HL-60 (cell line): ENCODE measurements around the gene DYNC1I1.

Source experiments
- DNase-seq, 2 experiments: peaks; one replicate each; pipeline ENCODE4 v3.0.0-alpha.2; 2010 to 2020; ENCODE audit warnings: low read depth in 1 of 2, low spot score in 1 of 2
- H3K27ac ChIP-seq: fragments of 250-450 bp; sonication (Bioruptor Pico); replicated peaks from 2 replicates; pipeline ENCODE4 v1.5.1; 2020; ENCODE audit warnings: mild to moderate bottlenecking, moderate library complexity
- H3K27me3 ChIP-seq: fragments of 250-450 bp; sonication (Bioruptor Pico); 2 replicates; pipeline ENCODE4 v1.5.1; 2021; ENCODE audit warnings: mild to moderate bottlenecking, moderate library complexity; ENCODE audit not compliant: insufficient read depth, poor library complexity, severe bottlenecking
- H3K4me3 ChIP-seq: replicated peaks from 2 replicates; pipeline ENCODE4 v1.5.1; 2011; ENCODE audit warnings: mild to moderate bottlenecking, control low read depth, low read length; ENCODE audit not compliant: insufficient read depth
- GABPA ChIP-seq: IDR thresholded peaks from 2 replicates; pipeline ENCODE4 v1.6.1; 2012; ENCODE audit warnings: low read depth
- POLR2AphosphoS5 ChIP-seq: IDR thresholded peaks from 2 replicates; pipeline ENCODE4 v1.6.1; 2012; ENCODE audit warnings: low read depth
- SPI1 ChIP-seq: IDR thresholded peaks from 2 replicates; pipeline ENCODE4 v1.6.1; 2012; ENCODE audit warnings: low read depth, mild to moderate bottlenecking, borderline replicate concordance
- TF ChIP-seq, protein P1 (sequence below): IDR thresholded peaks from one replicate; pipeline ENCODE4 v1.5.1; 2011; ENCODE audit warnings: low read length, control low read depth, inconsistent platforms; ENCODE audit not compliant: insufficient read depth
- TF ChIP-seq, protein P2 (sequence below): IDR thresholded peaks from 2 replicates; pipeline ENCODE4 v1.6.1; 2012; ENCODE audit warnings: low read depth; ENCODE audit not compliant: insufficient replicate concordance

Gene DYNC1I1

DNA sequence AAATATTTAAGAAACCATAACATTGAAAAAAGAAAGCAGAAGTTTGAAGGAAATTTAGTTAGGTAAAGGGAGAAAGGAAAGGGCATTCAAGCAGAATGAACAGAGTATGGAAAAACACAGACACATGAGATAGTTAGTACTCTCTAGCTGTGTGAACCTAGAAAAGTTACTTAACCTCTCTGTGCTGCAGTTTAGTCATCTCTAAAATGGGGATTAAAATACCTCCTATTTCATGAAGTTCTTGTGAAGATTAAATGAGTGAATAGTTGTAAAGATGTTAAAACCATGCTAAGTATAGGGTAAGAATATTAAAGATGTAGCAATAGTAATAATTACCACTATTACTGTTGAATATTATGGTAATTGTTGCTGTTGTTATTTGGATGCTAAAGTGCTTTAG lies 279.9 kb downstream of the DYNC1I1 start:
- no peak for TF ChIP-seq GABPA
- TF ChIP-seq SPI1 = no peak
- TF ChIP-seq, protein P1, sequence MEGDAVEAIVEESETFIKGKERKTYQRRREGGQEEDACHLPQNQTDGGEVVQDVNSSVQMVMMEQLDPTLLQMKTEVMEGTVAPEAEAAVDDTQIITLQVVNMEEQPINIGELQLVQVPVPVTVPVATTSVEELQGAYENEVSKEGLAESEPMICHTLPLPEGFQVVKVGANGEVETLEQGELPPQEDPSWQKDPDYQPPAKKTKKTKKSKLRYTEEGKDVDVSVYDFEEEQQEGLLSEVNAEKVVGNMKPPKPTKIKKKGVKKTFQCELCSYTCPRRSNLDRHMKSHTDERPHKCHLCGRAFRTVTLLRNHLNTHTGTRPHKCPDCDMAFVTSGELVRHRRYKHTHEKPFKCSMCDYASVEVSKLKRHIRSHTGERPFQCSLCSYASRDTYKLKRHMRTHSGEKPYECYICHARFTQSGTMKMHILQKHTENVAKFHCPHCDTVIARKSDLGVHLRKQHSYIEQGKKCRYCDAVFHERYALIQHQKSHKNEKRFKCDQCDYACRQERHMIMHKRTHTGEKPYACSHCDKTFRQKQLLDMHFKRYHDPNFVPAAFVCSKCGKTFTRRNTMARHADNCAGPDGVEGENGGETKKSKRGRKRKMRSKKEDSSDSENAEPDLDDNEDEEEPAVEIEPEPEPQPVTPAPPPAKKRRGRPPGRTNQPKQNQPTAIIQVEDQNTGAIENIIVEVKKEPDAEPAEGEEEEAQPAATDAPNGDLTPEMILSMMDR = no peak
- TF ChIP-seq POLR2AphosphoS5 = no peak
- TF ChIP-seq, protein P2, sequence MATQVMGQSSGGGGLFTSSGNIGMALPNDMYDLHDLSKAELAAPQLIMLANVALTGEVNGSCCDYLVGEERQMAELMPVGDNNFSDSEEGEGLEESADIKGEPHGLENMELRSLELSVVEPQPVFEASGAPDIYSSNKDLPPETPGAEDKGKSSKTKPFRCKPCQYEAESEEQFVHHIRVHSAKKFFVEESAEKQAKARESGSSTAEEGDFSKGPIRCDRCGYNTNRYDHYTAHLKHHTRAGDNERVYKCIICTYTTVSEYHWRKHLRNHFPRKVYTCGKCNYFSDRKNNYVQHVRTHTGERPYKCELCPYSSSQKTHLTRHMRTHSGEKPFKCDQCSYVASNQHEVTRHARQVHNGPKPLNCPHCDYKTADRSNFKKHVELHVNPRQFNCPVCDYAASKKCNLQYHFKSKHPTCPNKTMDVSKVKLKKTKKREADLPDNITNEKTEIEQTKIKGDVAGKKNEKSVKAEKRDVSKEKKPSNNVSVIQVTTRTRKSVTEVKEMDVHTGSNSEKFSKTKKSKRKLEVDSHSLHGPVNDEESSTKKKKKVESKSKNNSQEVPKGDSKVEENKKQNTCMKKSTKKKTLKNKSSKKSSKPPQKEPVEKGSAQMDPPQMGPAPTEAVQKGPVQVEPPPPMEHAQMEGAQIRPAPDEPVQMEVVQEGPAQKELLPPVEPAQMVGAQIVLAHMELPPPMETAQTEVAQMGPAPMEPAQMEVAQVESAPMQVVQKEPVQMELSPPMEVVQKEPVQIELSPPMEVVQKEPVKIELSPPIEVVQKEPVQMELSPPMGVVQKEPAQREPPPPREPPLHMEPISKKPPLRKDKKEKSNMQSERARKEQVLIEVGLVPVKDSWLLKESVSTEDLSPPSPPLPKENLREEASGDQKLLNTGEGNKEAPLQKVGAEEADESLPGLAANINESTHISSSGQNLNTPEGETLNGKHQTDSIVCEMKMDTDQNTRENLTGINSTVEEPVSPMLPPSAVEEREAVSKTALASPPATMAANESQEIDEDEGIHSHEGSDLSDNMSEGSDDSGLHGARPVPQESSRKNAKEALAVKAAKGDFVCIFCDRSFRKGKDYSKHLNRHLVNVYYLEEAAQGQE = no peak
- no peak overlapping the region for H3K27ac ChIP-seq
- DNase-seq = no peak
- H3K4me3 ChIP-seq = no peak overlapping the region
- no peaks in the 10 kb centered on the region for H3K27me3 ChIP-seq

DNA sequence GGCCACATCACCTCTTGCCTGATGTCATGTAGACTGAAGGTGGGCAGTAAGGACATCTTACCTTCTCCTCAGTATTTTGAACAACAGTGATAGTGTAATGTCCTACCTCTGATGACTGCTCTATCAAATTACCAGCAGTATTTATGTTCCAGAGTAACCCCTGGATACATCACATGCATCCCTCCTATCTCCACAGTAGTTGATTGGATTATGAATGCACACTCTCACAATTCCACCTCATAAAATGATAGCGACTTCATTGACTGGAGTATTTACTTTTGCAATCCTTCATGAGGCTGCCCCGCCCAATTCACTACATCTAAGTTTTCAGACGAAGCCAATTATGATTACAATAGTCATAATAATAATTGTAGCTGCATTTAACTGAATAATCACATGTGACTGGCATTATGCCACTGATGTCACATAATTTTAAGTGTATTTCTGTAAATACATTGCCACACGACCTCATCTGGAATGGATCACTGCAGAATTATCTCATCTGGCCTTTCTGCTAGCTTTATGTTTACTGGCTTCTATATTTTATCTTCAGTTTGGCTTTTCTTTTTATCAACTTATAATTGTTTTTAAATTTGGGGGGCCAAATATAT lies 280.6 kb downstream of the DYNC1I1 start:
- no peak for TF ChIP-seq POLR2AphosphoS5
- no peak for TF ChIP-seq GABPA
- TF ChIP-seq, protein P2 = no peak
- TF ChIP-seq SPI1 = no peak
- TF ChIP-seq, protein P1 = no peak
- H3K4me3 ChIP-seq = no peak overlapping the region
- no peaks in the 10 kb centered on the region for H3K27me3 ChIP-seq
- DNase-seq = no peak
- H3K27ac ChIP-seq = no peak overlapping the region

DNA sequence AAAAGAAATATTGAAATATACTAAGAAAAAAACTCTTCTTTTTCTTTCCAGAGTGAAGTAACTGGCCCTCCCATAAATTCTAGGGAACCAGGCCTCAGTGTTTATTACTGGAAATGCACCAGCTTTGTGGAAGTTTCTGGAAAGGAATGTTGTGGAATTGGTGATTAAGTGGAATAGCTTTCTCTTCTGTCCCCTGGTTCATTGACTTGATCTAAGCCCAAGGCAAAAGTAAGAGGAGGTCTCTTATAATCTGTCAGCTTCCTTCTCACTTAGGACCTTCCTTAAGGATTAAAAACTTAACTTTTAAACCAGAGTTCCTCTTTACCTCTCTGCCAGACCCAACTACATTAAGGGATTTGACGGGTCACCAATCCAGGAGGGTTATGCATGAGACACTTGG lies 283.4 kb downstream of the DYNC1I1 start:
- TF ChIP-seq GABPA (no peak), POLR2AphosphoS5 (no peak), SPI1 (no peak)
- TF ChIP-seq, protein P2 = no peak
- TF ChIP-seq, protein P1 = no peak

More for the DNA sequence above, 283.4 kb downstream of the DYNC1I1 start:
- Histone ChIP-seq H3K4me3 (no peak overlapping the region), H3K27ac (no peak overlapping the region), H3K27me3 (no peaks in the 10 kb centered on the region)
- no peak for DNase-seq
